PC-9 (cell line): ENCODE results near the gene BMAL2. TPM values are rescaled to one million over a fixed set of nuclear protein-coding genes. Genes with fewer than 3 reads are reported as not detected.

Experiments
- BruUV-seq: library from RNA; stranded (reverse); fragments of 400-500 nt; replicated peaks from 2 replicates; lab custom pipeline; 2021; lab: Mats Ljungman, UMichigan
- CTCF ChIA-PET: fragments of 300-600 bp; sonication (Branson Sonifier 250); formaldehyde crosslinking; loops from one replicate; lab custom pipeline; 2022; ENCODE audit warnings: antibody characterized with exemption; lab: Charles Lee
- POLR2A ChIA-PET: fragments of 300-600 bp; sonication (Branson Sonifier 250); formaldehyde crosslinking; loops from one replicate; lab custom pipeline; 2022; ENCODE audit warnings: antibody characterized with exemption; ENCODE audit not compliant: unreplicated experiment; lab: Charles Lee
- DNase-seq, 2 experiments: peaks; one replicate each; pipeline versions ENCODE4 v3.0.0 to v3.0.0-alpha.2; 2015 to 2022; ENCODE audit warnings: mixed read lengths in 1 of 2
- H2AFZ ChIP-seq: fragments of 200-600 bp; sonication (generic); 2 replicates; pipeline ENCODE4 v1.8.1; 2017; ENCODE audit warnings: antibody characterized with exemption
- H3F3A ChIP-seq: fragments of 200-600 bp; sonication (generic); 2 replicates; pipeline ENCODE4 v1.8.1; 2017; ENCODE audit warnings: antibody characterized with exemption, mild to moderate bottlenecking, low read depth; ENCODE audit not compliant: insufficient read depth
- H3K27ac ChIP-seq: fragments of 200-600 bp; sonication (generic); 2 replicates; pipeline ENCODE4 v1.6.1; 2016; ENCODE audit warnings: mixed run types
- H3K27me3 ChIP-seq: fragments of 200-600 bp; sonication (generic); 2 replicates; pipeline ENCODE4 v1.6.1; 2016; ENCODE audit warnings: low read depth, mixed run types; ENCODE audit not compliant: insufficient read depth
- H3K36me3 ChIP-seq: fragments of 200-600 bp; sonication (generic); 2 replicates; pipeline ENCODE4 v1.6.1; 2016; ENCODE audit warnings: low read depth, mixed run types
- H3K4me1 ChIP-seq: fragments of 200-600 bp; sonication (generic); replicated peaks from 2 replicates; pipeline ENCODE4 v1.6.1; 2016; ENCODE audit warnings: mixed run types; ENCODE audit not compliant: insufficient read depth
- H3K4me2 ChIP-seq: fragments of 200-600 bp; sonication (generic); 2 replicates; pipeline ENCODE4 v1.6.1; 2017; ENCODE audit warnings: mixed run types
- H3K4me3 ChIP-seq: fragments of 200-600 bp; sonication (generic); 2 replicates; pipeline ENCODE4 v1.6.1; 2016; ENCODE audit warnings: mixed run types
- H3K79me2 ChIP-seq: fragments of 200-600 bp; sonication (generic); 2 replicates; pipeline ENCODE4 v1.6.1; 2017; ENCODE audit warnings: low read depth, mixed run types
- H3K9me2 ChIP-seq: fragments of 200-600 bp; sonication (generic); 2 replicates; pipeline ENCODE4 v1.8.1; 2017; ENCODE audit warnings: mild to moderate bottlenecking; ENCODE audit not compliant: insufficient read depth
- H3K9me3 ChIP-seq: fragments of 200-600 bp; sonication (generic); 2 replicates; pipeline ENCODE4 v1.8.1; 2016; ENCODE audit warnings: low read depth; ENCODE audit not compliant: insufficient read depth
- H4K20me1 ChIP-seq: fragments of 200-600 bp; sonication (generic); 2 replicates; pipeline ENCODE4 v1.8.1; 2017; ENCODE audit not compliant: insufficient read depth
- CTCF ChIP-seq: fragments of 200-600 bp; sonication (generic); conservative IDR thresholded peaks from 2 replicates; pipeline ENCODE4 v1.6.1; 2017; ENCODE audit warnings: mixed run types, antibody characterized with exemption, mild to moderate bottlenecking, moderate library complexity
- EZH2 ChIP-seq: fragments of 200-600 bp; sonication (generic); IDR thresholded peaks from 2 replicates; pipeline ENCODE4 v1.8.0; 2017; ENCODE audit warnings: antibody characterized with exemption, low read depth
- intact Hi-C: fragments of 100-400 bp; cut with micrococcal nuclease; formaldehyde crosslinking; loops from one replicate; pipeline ENCODE4 v1.10.0; 2022; ENCODE audit not compliant: unreplicated experiment
- total RNA-seq: library from RNA; stranded (reverse); gene quantifications from 2 replicates; pipeline ENCODE4 v1.2.3, GENCODE V29; 2021

Gene BMAL2
- total RNA-seq, 1 experiment from 2014 or later: 87.9 TPM

GRCh38 chr12:27296674-27297073, 36.0 kb upstream of the BMAL2 start:
- no peaks in the 10 kb centered on the region; the same call in 1 of the 2 replicates for H3F3A ChIP-seq
- no peaks in the 10 kb centered on the region for H3K9me3 ChIP-seq
- CTCF ChIA-PET: interaction anchor here (0.5 kb wide), 1 partner anchor 12 kb away, joined by 3 read pairs; no protein-coding TSS in a partner anchor
- DNase-seq: no peak
- no peak overlapping the region for H3K4me3 ChIP-seq
- no peaks in the 10 kb centered on the region for H3K79me2 ChIP-seq
- H3K9me2 ChIP-seq: no peaks in the 10 kb centered on the region
- POLR2A ChIA-PET: no interaction called here
- BruUV-seq: no TSS peak
- H4K20me1 ChIP-seq: no peaks in the 10 kb centered on the region
- no peak overlapping the region for H3K27ac ChIP-seq
- intact Hi-C loops: no loop called here
- H3K27me3 ChIP-seq: no peaks in the 10 kb centered on the region
- no peak overlapping the region for H2AFZ ChIP-seq
- H3K4me2 ChIP-seq: no peak overlapping the region
- no peaks in the 10 kb centered on the region for H3K36me3 ChIP-seq
- no peaks in the 10 kb centered on the region for H3K4me1 ChIP-seq
- TF ChIP-seq CTCF (no peak), EZH2 (no peak)

DNA sequence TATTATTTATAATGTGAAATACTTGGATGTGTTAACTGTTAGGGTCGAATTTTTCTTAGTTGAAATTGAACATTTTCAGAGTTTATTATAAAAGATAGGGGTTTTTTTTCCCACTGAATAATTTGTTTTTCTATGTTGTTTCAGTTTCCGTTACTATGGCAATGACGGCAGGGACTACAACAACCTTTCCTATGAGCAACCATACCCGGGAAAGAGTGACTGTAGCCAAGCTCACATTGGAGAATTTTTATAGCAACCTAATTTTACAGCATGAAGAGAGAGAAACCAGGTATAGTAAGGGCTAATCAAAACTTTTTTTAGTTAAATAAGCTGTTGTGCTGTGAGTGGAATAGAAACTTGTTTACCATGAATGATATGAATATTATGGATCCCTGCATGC, 35.1 kb upstream of the BMAL2 start:
- Histone ChIP-seq H4K20me1 (no peaks in the 10 kb centered on the region), H3K79me2 (no peaks in the 10 kb centered on the region), H3K4me3 (no peak overlapping the region), H3K4me2 (no peak overlapping the region), H3K27ac (no peak overlapping the region), H3K9me3 (no peaks in the 10 kb centered on the region), H3K4me1 (no peaks in the 10 kb centered on the region), H3K9me2 (no peaks in the 10 kb centered on the region), H3K36me3 (no peaks in the 10 kb centered on the region), H3K27me3 (no peaks in the 10 kb centered on the region), H3F3A (no peaks in the 10 kb centered on the region; the same call in 1 of the 2 replicates), H2AFZ (no peak overlapping the region)
- no TSS peak for BruUV-seq
- POLR2A ChIA-PET: no interaction called here
- CTCF ChIA-PET: no interaction called here
- intact Hi-C loops: no loop called here
- TF ChIP-seq CTCF (no peak), EZH2 (no peak)
- no peak for DNase-seq

DNA sequence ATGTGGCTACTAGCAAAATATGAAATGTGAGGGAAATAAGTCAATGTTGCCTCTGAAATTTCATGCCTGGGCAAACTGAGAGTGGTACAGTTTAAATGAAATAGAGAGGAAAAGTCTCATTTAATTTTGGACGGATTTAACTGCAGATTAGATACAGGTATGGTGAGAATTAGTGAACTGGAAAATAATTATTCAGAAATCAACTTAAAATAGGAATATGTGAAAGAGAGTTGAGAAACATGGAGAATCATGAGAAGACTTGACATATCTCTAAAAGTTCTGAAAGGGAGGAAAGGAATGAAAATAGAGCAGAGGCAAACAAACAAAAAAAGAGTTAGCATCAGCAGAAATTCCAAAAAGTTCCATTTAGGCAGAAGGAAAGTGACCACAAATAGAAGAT, 33.5 kb upstream of the BMAL2 start:
- TF ChIP-seq EZH2 (no peak), CTCF (no peak)
- H3K27ac ChIP-seq: no peak overlapping the region
- H3K4me3 ChIP-seq: no peak overlapping the region
- DNase-seq: no peak
- H3K9me3 ChIP-seq: no peaks in the 10 kb centered on the region
- H4K20me1 ChIP-seq: no peaks in the 10 kb centered on the region
- no peaks in the 10 kb centered on the region for H3K4me1 ChIP-seq
- H3K79me2 ChIP-seq: no peaks in the 10 kb centered on the region
- H3K9me2 ChIP-seq: no peaks in the 10 kb centered on the region
- intact Hi-C loops: no loop called here
- no peaks in the 10 kb centered on the region for H3K36me3 ChIP-seq
- H3K27me3 ChIP-seq: no peaks in the 10 kb centered on the region
- CTCF ChIA-PET: no interaction called here
- H3F3A ChIP-seq: no peaks in the 10 kb centered on the region; the same call in 1 of the 2 replicates
- no peak overlapping the region for H2AFZ ChIP-seq
- POLR2A ChIA-PET: no interaction called here
- H3K4me2 ChIP-seq: no peak overlapping the region
- BruUV-seq: no TSS peak
